ENCODE measurements around the gene DCTPP1. TPM values are rescaled to one million over a fixed set of nuclear protein-coding genes. Genes with fewer than 3 reads are reported as not detected.

DCTPP1 gene
- total RNA-seq, 1 donor from 2014 or later, result 62.1 TPM

GRCh38 chr16:30434852-30435251 lies 5.0 kb upstream of the DCTPP1 start:
- DNase-seq (ENCODE audit: extremely low spot score, unreplicated experiment), result no peak
- H3K4me3 Mint-ChIP-seq, result no peak overlapping the region
- no peaks in the 10 kb centered on the region for H3K4me1 Mint-ChIP-seq (ENCODE audit: unreplicated experiment)
- H3K36me3 Mint-ChIP-seq, result no peaks in the 10 kb centered on the region
- TF ChIP-seq, protein P1, sequence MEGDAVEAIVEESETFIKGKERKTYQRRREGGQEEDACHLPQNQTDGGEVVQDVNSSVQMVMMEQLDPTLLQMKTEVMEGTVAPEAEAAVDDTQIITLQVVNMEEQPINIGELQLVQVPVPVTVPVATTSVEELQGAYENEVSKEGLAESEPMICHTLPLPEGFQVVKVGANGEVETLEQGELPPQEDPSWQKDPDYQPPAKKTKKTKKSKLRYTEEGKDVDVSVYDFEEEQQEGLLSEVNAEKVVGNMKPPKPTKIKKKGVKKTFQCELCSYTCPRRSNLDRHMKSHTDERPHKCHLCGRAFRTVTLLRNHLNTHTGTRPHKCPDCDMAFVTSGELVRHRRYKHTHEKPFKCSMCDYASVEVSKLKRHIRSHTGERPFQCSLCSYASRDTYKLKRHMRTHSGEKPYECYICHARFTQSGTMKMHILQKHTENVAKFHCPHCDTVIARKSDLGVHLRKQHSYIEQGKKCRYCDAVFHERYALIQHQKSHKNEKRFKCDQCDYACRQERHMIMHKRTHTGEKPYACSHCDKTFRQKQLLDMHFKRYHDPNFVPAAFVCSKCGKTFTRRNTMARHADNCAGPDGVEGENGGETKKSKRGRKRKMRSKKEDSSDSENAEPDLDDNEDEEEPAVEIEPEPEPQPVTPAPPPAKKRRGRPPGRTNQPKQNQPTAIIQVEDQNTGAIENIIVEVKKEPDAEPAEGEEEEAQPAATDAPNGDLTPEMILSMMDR (conservative IDR thresholded peaks at IDR 0.05), result no peak
- H3K27ac Mint-ChIP-seq, result no peak overlapping the region
- no peaks in the 10 kb centered on the region for H3K9me3 Mint-ChIP-seq
- H3K27me3 Mint-ChIP-seq, result no peaks in the 10 kb centered on the region

DNA sequence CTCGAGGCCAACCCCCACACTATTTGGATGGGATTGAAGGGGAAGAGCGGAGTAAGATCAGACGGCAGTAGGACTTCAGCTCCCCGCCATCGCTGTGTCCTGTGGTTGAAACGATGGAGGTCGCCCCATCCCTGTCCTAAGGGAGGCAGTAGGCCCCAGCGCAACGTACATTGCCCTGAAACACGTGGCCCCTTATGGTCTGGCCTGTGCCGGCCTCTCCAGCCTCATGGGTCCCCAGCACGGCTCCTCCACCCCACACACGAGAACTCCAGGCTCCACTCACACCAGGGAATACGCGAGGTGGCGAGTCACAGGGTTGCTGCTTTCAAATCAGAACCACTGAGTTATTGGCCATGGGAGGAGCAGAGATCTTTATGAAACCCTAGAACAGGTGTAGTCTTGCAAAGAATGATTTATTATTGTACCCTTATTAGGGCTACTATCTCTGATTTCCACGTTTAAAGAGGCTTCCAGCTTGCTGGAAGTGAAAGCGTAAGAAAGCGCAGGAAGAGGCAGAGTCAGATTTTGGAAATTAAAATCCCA lies 669 bp upstream of the DCTPP1 start:
- Mint-ChIP-seq H3K36me3 (peaks cover 10% of the 10 kb centered on the region), H3K4me1 (ENCODE audit: unreplicated experiment) (peaks cover 14% of the 10 kb centered on the region), H3K27ac (no peak overlapping the region), H3K9me3 (no peaks in the 10 kb centered on the region), H3K4me3 (no peak overlapping the region), H3K27me3 (no peaks in the 10 kb centered on the region)
- TF ChIP-seq, protein P1 (conservative IDR thresholded peaks at IDR 0.05), result peak; percentile 52
- no peak for DNase-seq (ENCODE audit: extremely low spot score, unreplicated experiment)

DNA sequence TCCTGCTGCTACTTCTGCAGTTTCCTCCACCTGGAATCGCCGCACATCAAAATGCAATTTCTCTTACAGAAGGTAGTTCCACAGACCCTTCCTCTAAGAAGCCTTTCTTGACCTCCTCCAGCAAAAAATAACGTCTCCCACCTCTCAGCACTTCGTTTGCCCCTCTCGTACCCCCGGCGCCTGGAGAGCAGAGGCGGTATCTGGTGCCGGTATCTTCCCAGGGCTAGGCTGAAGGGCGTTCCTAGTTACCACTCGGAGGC lies 482 bp downstream of the DCTPP1 start:
- H3K27me3 Mint-ChIP-seq, result no peaks in the 10 kb centered on the region
- peaks cover 14% of the 10 kb centered on the region for H3K4me1 Mint-ChIP-seq (ENCODE audit: unreplicated experiment)
- no peak for DNase-seq (ENCODE audit: extremely low spot score, unreplicated experiment)
- no peaks in the 10 kb centered on the region for H3K9me3 Mint-ChIP-seq
- peak overlapping the region; percentile 8 for H3K27ac Mint-ChIP-seq
- TF ChIP-seq, protein P1 (conservative IDR thresholded peaks at IDR 0.05), result no peak
- no peak overlapping the region for H3K4me3 Mint-ChIP-seq
- peaks cover 10% of the 10 kb centered on the region for H3K36me3 Mint-ChIP-seq

- DNase-seq (ENCODE audit: extremely low spot score, unreplicated experiment), result no peak
- H3K9me3 Mint-ChIP-seq, result no peaks in the 10 kb centered on the region
- H3K36me3 Mint-ChIP-seq, result peaks cover 14% of the 10 kb centered on the region
- TF ChIP-seq, protein P1 (conservative IDR thresholded peaks at IDR 0.05), result no peak
- peak overlapping the region; percentile 41 for H3K4me3 Mint-ChIP-seq
- H3K27me3 Mint-ChIP-seq, result no peaks in the 10 kb centered on the region
- H3K27ac Mint-ChIP-seq, result no peak overlapping the region
- H3K4me1 Mint-ChIP-seq (ENCODE audit: unreplicated experiment), result peaks cover 14% of the 10 kb centered on the region
Observed at GRCh38 chr16:30428055-30428454, 1.8 kb downstream of the DCTPP1 start.

- H3K4me1 Mint-ChIP-seq (ENCODE audit: unreplicated experiment), result peaks cover 9% of the 10 kb centered on the region
- TF ChIP-seq, protein P1 (conservative IDR thresholded peaks at IDR 0.05), result no peak
- H3K27me3 Mint-ChIP-seq, result no peaks in the 10 kb centered on the region
- DNase-seq (ENCODE audit: extremely low spot score, unreplicated experiment), result no peak
- no peak overlapping the region for H3K27ac Mint-ChIP-seq
- no peak overlapping the region for H3K4me3 Mint-ChIP-seq
- H3K9me3 Mint-ChIP-seq, result no peaks in the 10 kb centered on the region
- H3K36me3 Mint-ChIP-seq, result peaks cover 29% of the 10 kb centered on the region
Observed at GRCh38 chr16:30421010-30421409, 8.8 kb downstream of the DCTPP1 start.

Data from type B pancreatic cell (in vitro differentiated cells).